ENCODE data around the gene CARD19.

GRCh38 chr9:93071464-93071863, 24.6 kb upstream of the CARD19 start:
- TF ChIP-seq CTCF (IDR thresholded peaks at IDR 0.05 in 2 of 3, conservative IDR thresholded peaks at IDR 0.05 in 1 of 3; ENCODE audit: borderline replicate concordance in 1 of 3, insufficient read depth in 1 of 3, low read depth in 2 of 3, low read length in 2 of 3) (no peak), MAX (IDR thresholded peaks at IDR 0.05) (no peak), POLR2AphosphoS5 (IDR thresholded peaks at IDR 0.05; ENCODE audit: low read depth, low read length) (no peak), SP1 (IDR thresholded peaks at IDR 0.05; ENCODE audit: low read depth) (no peak; the same call in none of the 2 replicates), POLR2A (IDR thresholded peaks at IDR 0.05; ENCODE audit: borderline replicate concordance, extremely low read depth, insufficient read depth, insufficient read length) (no peak), EZH2 (IDR thresholded peaks at IDR 0.05) (no peak), EZH2phosphoT487 (IDR thresholded peaks at IDR 0.05; ENCODE audit: borderline replicate concordance) (no peak)
